ENCODE measurements around the gene PTPN14. TPM values are rescaled to one million over a fixed set of nuclear protein-coding genes. Genes with fewer than 3 reads are reported as not detected.

The PTPN14 gene
- total and polyA plus RNA-seq, 5 donors from 2014 or later, result 0.02 to 0.10 (median 0.06) TPM; not detected in 2

GRCh38 chr1:214360116-214360515 is 191.3 kb downstream of the PTPN14 start:
- no peak overlapping the region for H3K4me3 Mint-ChIP-seq
- ATAC-seq (ENCODE audit: low read depth in 2 of 2) (no peak), DNase-seq (no peak)
- no peak overlapping the region for H3K27ac Mint-ChIP-seq
- Histone ChIP-seq H3K4me3 (ENCODE audit: low read depth, low read length) (no peak overlapping the region), H3K36me3 (ENCODE audit: control insufficient read depth, insufficient read depth, low read length) (no peaks in the 10 kb centered on the region), H3K27ac (ENCODE audit: insufficient read depth, low read length, poor library complexity, severe bottlenecking) (no peak overlapping the region), H3K9me3 (ENCODE audit: control insufficient read depth in 2 of 2, low read length in 2 of 2) (no peaks in the 10 kb centered on the region), H3K27me3 (ENCODE audit: control insufficient read depth, insufficient read depth, low read length) (peaks cover 2% of the 10 kb centered on the region), H3K4me1 (ENCODE audit: control insufficient read depth, insufficient read depth, low read length, poor library complexity, severe bottlenecking) (no peaks in the 10 kb centered on the region)
- H3K4me1 Mint-ChIP-seq, result no peaks in the 10 kb centered on the region
- peaks cover 12% of the 10 kb centered on the region for H3K27me3 Mint-ChIP-seq
- H3K9me3 Mint-ChIP-seq, result peaks cover 0 to 1% (median 0%) of the 10 kb centered on the region in 7 donors
- H3K36me3 Mint-ChIP-seq, result no peaks in the 10 kb centered on the region

DNA sequence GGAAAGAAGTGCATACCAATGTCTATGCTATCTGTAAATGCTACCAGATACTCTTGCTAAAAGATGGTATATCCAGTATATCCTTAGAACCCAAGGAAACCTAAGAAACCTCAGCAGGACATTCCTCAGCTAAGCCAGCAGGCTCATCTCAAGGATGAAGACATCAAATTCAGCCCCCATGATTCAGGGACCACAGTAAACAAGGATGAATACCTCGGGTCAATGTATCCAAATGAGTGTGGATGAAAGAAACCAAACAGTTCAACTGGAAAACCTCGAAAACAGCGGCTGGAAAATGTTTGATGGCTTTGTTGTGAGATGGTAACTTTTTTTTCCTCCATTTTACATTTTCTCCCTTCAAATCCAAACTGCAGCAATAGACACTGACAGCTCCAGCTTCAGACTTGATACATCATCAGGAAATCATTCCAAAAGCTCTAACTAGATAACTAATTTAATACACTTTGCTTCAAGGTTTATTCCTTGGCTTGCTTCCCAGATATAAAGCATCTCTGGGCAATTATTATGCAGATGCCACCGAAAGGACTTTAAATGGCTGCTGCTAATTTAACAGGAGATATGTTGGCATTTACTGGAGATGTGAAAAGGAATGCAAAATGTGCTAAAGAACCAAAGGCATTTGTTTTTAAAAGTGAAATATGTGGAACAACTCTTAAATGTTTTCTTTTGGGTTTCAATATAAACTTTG is 196.8 kb downstream of the PTPN14 start:
- Histone ChIP-seq H3K27me3 (ENCODE audit: control insufficient read depth, insufficient read depth, low read length) (no peaks in the 10 kb centered on the region), H3K36me3 (ENCODE audit: control insufficient read depth, insufficient read depth, low read length) (no peaks in the 10 kb centered on the region), H3K9me3 (ENCODE audit: control insufficient read depth in 2 of 2, low read length in 2 of 2) (no peaks in the 10 kb centered on the region), H3K4me1 (ENCODE audit: control insufficient read depth, insufficient read depth, low read length, poor library complexity, severe bottlenecking) (no peaks in the 10 kb centered on the region), H3K4me3 (ENCODE audit: low read depth, low read length) (no peak overlapping the region), H3K27ac (ENCODE audit: insufficient read depth, low read length, poor library complexity, severe bottlenecking) (no peak overlapping the region)
- no peak overlapping the region for H3K4me3 Mint-ChIP-seq
- no peaks in the 10 kb centered on the region for H3K4me1 Mint-ChIP-seq
- peaks cover 3% of the 10 kb centered on the region for H3K36me3 Mint-ChIP-seq
- H3K27ac Mint-ChIP-seq, result no peak overlapping the region
- no peaks in the 10 kb centered on the region for H3K9me3 Mint-ChIP-seq
- peaks cover 12% of the 10 kb centered on the region for H3K27me3 Mint-ChIP-seq
- ATAC-seq (ENCODE audit: low read depth in 2 of 2) (no peak), DNase-seq (no peak)

DNA sequence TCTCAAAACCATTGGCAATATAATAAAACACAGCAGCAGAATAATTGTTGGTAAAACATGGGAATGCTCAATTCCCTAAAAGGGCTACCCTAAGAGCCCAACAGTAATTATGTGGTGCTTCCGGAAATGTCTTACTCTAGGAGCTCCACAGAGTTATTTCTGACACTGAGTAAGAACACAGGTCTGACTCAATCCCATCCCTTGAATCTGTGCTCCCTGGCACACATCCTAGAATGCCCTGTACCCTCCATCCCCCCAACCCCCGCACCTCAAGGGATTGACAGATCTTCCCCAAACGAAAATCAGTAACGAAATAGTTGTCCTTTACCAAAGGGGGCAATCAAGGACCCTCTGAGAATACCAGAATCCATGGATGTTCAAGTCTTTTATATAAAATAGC is 198.6 kb downstream of the PTPN14 start:
- Histone ChIP-seq H3K36me3 (ENCODE audit: control insufficient read depth, insufficient read depth, low read length) (no peaks in the 10 kb centered on the region), H3K4me1 (ENCODE audit: control insufficient read depth, insufficient read depth, low read length, poor library complexity, severe bottlenecking) (no peaks in the 10 kb centered on the region), H3K9me3 (ENCODE audit: control insufficient read depth in 2 of 2, low read length in 2 of 2) (no peaks in the 10 kb centered on the region), H3K4me3 (ENCODE audit: low read depth, low read length) (no peak overlapping the region), H3K27me3 (ENCODE audit: control insufficient read depth, insufficient read depth, low read length) (no peaks in the 10 kb centered on the region), H3K27ac (ENCODE audit: insufficient read depth, low read length, poor library complexity, severe bottlenecking) (no peak overlapping the region)
- Mint-ChIP-seq H3K27me3 (peaks cover 9% of the 10 kb centered on the region), H3K4me3 (no peak overlapping the region), H3K9me3 (no peaks in the 10 kb centered on the region), H3K27ac (no peak overlapping the region), H3K4me1 (no peaks in the 10 kb centered on the region), H3K36me3 (peaks cover 3% of the 10 kb centered on the region)
- no peak for DNase-seq
- no peak for ATAC-seq (ENCODE audit: low read depth in 2 of 2)

DNA sequence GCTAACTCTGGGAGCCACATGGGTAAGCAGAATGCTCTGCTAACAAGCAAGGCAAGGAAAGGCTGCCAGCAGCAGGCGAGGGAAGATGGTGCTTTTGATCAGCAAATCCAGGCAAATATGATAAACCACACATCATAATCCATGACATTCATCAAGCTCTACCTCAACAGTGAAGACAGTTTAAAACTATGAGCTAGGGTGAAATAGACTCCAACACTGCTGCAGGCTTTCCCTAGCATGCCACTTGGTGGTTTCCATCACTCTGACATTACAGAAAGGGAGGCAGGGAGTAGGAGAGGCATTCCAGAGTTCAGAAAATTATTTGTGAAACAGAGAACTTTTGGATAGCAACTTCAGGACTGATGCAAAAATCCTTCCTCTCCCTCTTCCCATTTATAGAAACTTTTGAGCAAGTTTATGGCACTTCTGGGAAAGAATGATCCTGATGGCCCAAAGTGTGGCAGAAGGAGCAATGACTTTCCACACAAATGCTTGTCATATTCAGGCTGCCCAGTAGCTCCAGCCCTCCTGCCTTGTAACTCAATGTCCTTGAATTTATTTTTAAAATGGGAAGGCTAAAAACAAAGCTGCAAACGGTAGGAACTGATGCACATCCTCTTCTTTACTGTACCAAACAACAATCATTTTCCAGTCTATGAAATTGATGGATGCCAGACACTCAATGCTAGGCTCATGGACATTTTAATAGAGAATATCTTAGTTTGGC is 199.7 kb downstream of the PTPN14 start:
- no peak overlapping the region for H3K27ac Mint-ChIP-seq
- Histone ChIP-seq H3K4me3 (ENCODE audit: low read depth, low read length) (no peak overlapping the region), H3K9me3 (ENCODE audit: control insufficient read depth in 2 of 2, low read length in 2 of 2) (no peaks in the 10 kb centered on the region)

GRCh38 chr1:214349781-214350180 is 201.6 kb downstream of the PTPN14 start:
- no peak for ATAC-seq (ENCODE audit: low read depth in 2 of 2)

More for the DNA sequence above, 199.7 kb downstream of the PTPN14 start:
- Histone ChIP-seq H3K27me3 (ENCODE audit: control insufficient read depth, insufficient read depth, low read length) (no peaks in the 10 kb centered on the region), H3K36me3 (ENCODE audit: control insufficient read depth, insufficient read depth, low read length) (no peaks in the 10 kb centered on the region), H3K27ac (ENCODE audit: insufficient read depth, low read length, poor library complexity, severe bottlenecking) (no peak overlapping the region), H3K4me1 (ENCODE audit: control insufficient read depth, insufficient read depth, low read length, poor library complexity, severe bottlenecking) (no peaks in the 10 kb centered on the region)
- peaks cover 3% of the 10 kb centered on the region for H3K36me3 Mint-ChIP-seq
- H3K9me3 Mint-ChIP-seq, result no peaks in the 10 kb centered on the region
- DNase-seq (no peak), ATAC-seq (ENCODE audit: low read depth in 2 of 2) (no peak)
- H3K27me3 Mint-ChIP-seq, result peaks cover under 1% of the 10 kb centered on the region
- H3K4me1 Mint-ChIP-seq, result no peaks in the 10 kb centered on the region
- H3K4me3 Mint-ChIP-seq, result no peak overlapping the region

DNA sequence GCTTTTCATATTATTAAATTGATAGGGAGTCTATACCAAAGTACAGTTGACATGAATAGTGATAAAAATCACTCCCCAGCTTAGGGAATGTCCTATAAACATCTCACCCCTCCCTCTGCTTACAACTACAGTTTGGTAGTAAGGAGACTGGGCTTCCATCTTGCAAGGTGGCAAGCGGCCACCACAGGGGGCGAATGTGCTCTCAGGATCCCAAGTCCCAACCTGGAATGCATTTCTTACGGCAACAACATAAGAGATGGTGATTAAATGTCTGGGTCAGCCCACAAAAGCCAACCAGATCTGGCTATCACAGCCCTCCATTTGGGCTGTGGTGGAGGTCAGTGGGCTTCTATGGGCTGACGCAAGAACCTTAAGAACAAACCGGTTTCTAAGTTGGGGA is 202.4 kb downstream of the PTPN14 start:
- no peak overlapping the region for H3K27ac ChIP-seq (ENCODE audit: insufficient read depth, low read length, poor library complexity, severe bottlenecking)
- Mint-ChIP-seq H3K4me3 (no peak overlapping the region), H3K9me3 (peaks cover 0 to 8% (median 2%) of the 10 kb centered on the region in 7 donors), H3K4me1 (no peaks in the 10 kb centered on the region), H3K27me3 (no peaks in the 10 kb centered on the region), H3K36me3 (peaks cover 15% of the 10 kb centered on the region), H3K27ac (no peak overlapping the region)
- no peaks in the 10 kb centered on the region for H3K36me3 ChIP-seq (ENCODE audit: control insufficient read depth, insufficient read depth, low read length)
- H3K9me3 ChIP-seq (ENCODE audit: control insufficient read depth in 2 of 2, low read length in 2 of 2), result no peaks in the 10 kb centered on the region
- H3K4me1 ChIP-seq (ENCODE audit: control insufficient read depth, insufficient read depth, low read length, poor library complexity, severe bottlenecking), result no peaks in the 10 kb centered on the region
- ATAC-seq (ENCODE audit: low read depth in 2 of 2) (no peak), DNase-seq (no peak)
- H3K27me3 ChIP-seq (ENCODE audit: control insufficient read depth, insufficient read depth, low read length), result no peaks in the 10 kb centered on the region
- H3K4me3 ChIP-seq (ENCODE audit: low read depth, low read length), result no peak overlapping the region

More at GRCh38 chr1:214349781-214350180, 201.6 kb downstream of the PTPN14 start:
- peaks cover 7% of the 10 kb centered on the region for H3K36me3 Mint-ChIP-seq
- Histone ChIP-seq H3K27ac (ENCODE audit: insufficient read depth, low read length, poor library complexity, severe bottlenecking) (no peak overlapping the region), H3K4me1 (ENCODE audit: control insufficient read depth, insufficient read depth, low read length, poor library complexity, severe bottlenecking) (no peaks in the 10 kb centered on the region), H3K4me3 (ENCODE audit: low read depth, low read length) (no peak overlapping the region), H3K9me3 (ENCODE audit: control insufficient read depth in 2 of 2, low read length in 2 of 2) (no peaks in the 10 kb centered on the region), H3K27me3 (ENCODE audit: control insufficient read depth, insufficient read depth, low read length) (no peaks in the 10 kb centered on the region), H3K36me3 (ENCODE audit: control insufficient read depth, insufficient read depth, low read length) (no peaks in the 10 kb centered on the region)
- no peaks in the 10 kb centered on the region for H3K27me3 Mint-ChIP-seq
- DNase-seq, result no peak
- no peaks in the 10 kb centered on the region for H3K4me1 Mint-ChIP-seq
- no peak overlapping the region for H3K27ac Mint-ChIP-seq
- no peak overlapping the region for H3K4me3 Mint-ChIP-seq
- H3K9me3 Mint-ChIP-seq, result peaks cover 0 to 3% (median 2%) of the 10 kb centered on the region in 7 donors

- Mint-ChIP-seq H3K36me3 (peaks cover 45% of the 10 kb centered on the region), H3K4me3 (no peak overlapping the region)
- no peak for ATAC-seq (ENCODE audit: low read depth in 2 of 2)
These were observed 206.5 kb downstream of the PTPN14 start for GRCh38 chr1:214344897-214345296.

More at GRCh38 chr1:214344897-214345296, 206.5 kb downstream of the PTPN14 start:
- Histone ChIP-seq H3K27ac (ENCODE audit: insufficient read depth, low read length, poor library complexity, severe bottlenecking) (no peak overlapping the region), H3K4me1 (ENCODE audit: control insufficient read depth, insufficient read depth, low read length, poor library complexity, severe bottlenecking) (no peaks in the 10 kb centered on the region), H3K4me3 (ENCODE audit: low read depth, low read length) (no peak overlapping the region), H3K36me3 (ENCODE audit: control insufficient read depth, insufficient read depth, low read length) (no peaks in the 10 kb centered on the region), H3K9me3 (ENCODE audit: control insufficient read depth in 2 of 2, low read length in 2 of 2) (no peaks in the 10 kb centered on the region), H3K27me3 (ENCODE audit: control insufficient read depth, insufficient read depth, low read length) (no peaks in the 10 kb centered on the region)
- Mint-ChIP-seq H3K27ac (no peak overlapping the region), H3K27me3 (no peaks in the 10 kb centered on the region), H3K4me1 (no peaks in the 10 kb centered on the region), H3K9me3 (peaks cover 0 to 11% (median 3%) of the 10 kb centered on the region in 7 donors)
- no peak for DNase-seq
